Mucosa of rectum (tissue), 2 donors: ENCODE data around the gene ASRGL1.

Experiments
- H3K27ac ChIP-seq, 2 donors: one replicate each; pipeline ENCODE4 v1.7.0; 2013; ENCODE audit warnings: inconsistent platforms in 2 of 2, low read depth in 2 of 2, low read length in 2 of 2
- H3K27me3 ChIP-seq, 2 donors: one replicate each; pipeline ENCODE4 v1.7.0; 2013; ENCODE audit warnings: low read length in 2 of 2; ENCODE audit not compliant: control insufficient read depth in 2 of 2, insufficient read depth in 2 of 2
- H3K36me3 ChIP-seq, 2 donors: one replicate each; pipeline ENCODE4 v1.7.0; 2013; ENCODE audit warnings: low read length in 2 of 2; ENCODE audit not compliant: control insufficient read depth in 2 of 2, insufficient read depth in 2 of 2
- H3K4me1 ChIP-seq, 2 donors: one replicate each; pipeline ENCODE4 v1.7.0; 2013; ENCODE audit warnings: low read length in 2 of 2, mild to moderate bottlenecking in 1 of 2; ENCODE audit not compliant: control insufficient read depth in 2 of 2, insufficient read depth in 2 of 2
- H3K4me3 ChIP-seq, 2 donors: one replicate each; pipeline ENCODE4 v1.7.0; 2013; ENCODE audit warnings: low read length in 2 of 2
- H3K9ac ChIP-seq, 2 donors: one replicate each; pipeline ENCODE4 v1.7.0; 2013; ENCODE audit warnings: low read length in 2 of 2, low read depth in 1 of 2, mild to moderate bottlenecking in 1 of 2
- H3K9me3 ChIP-seq, 2 donors: one replicate each; pipeline ENCODE4 v1.7.0; 2013; ENCODE audit warnings: low read length in 2 of 2; ENCODE audit not compliant: control insufficient read depth in 2 of 2
- donor health status: healthy.
- donor health status: Normal muscosa, but diverticular disease.

Gene ASRGL1

GRCh38 chr11:62421996-62422395 lies 84.7 kb downstream of the ASRGL1 start:
- Histone ChIP-seq H3K9me3 (no peaks in the 10 kb centered on the region), H3K9ac (no peak overlapping the region), H3K4me3 (no peak overlapping the region)

GRCh38 chr11:62423012-62423411 lies 85.8 kb downstream of the ASRGL1 start:
- H3K4me3 ChIP-seq: no peak overlapping the region
- no peak overlapping the region for H3K9ac ChIP-seq
- H3K4me1 ChIP-seq: peaks cover 11 to 16% of the 10 kb centered on the region in 2 donors
- peaks cover 0 to 3% of the 10 kb centered on the region in 2 donors for H3K27me3 ChIP-seq
- H3K27ac ChIP-seq: no peak overlapping the region
- no peaks in the 10 kb centered on the region for H3K36me3 ChIP-seq
- H3K9me3 ChIP-seq: no peaks in the 10 kb centered on the region

More at GRCh38 chr11:62421996-62422395, 84.7 kb downstream of the ASRGL1 start:
- no peak overlapping the region for H3K27ac ChIP-seq
- peaks cover 11 to 16% of the 10 kb centered on the region in 2 donors for H3K4me1 ChIP-seq
- no peaks in the 10 kb centered on the region for H3K36me3 ChIP-seq
- H3K27me3 ChIP-seq: peaks cover 0 to 3% of the 10 kb centered on the region in 2 donors

GRCh38 chr11:62427630-62428233 lies 90.5 kb downstream of the ASRGL1 start:
- Histone ChIP-seq H3K4me3 (no peak overlapping the region), H3K27ac (peak overlapping the region in 1 of 2 donors; percentile 30), H3K27me3 (no peaks in the 10 kb centered on the region), H3K4me1 (peaks cover 12 to 13% of the 10 kb centered on the region in 2 donors), H3K36me3 (no peaks in the 10 kb centered on the region), H3K9ac (no peak overlapping the region), H3K9me3 (no peaks in the 10 kb centered on the region)

GRCh38 chr11:62428871-62429560 lies 91.8 kb downstream of the ASRGL1 start:
- no peak overlapping the region for H3K27ac ChIP-seq
- no peaks in the 10 kb centered on the region for H3K36me3 ChIP-seq
- H3K4me1 ChIP-seq: peaks cover 19 to 21% of the 10 kb centered on the region in 2 donors
- no peak overlapping the region for H3K4me3 ChIP-seq
- H3K9me3 ChIP-seq: no peaks in the 10 kb centered on the region
- no peaks in the 10 kb centered on the region for H3K27me3 ChIP-seq
- H3K9ac ChIP-seq: no peak overlapping the region

GRCh38 chr11:62430425-62430824 lies 93.2 kb downstream of the ASRGL1 start:
- Histone ChIP-seq H3K9me3 (no peaks in the 10 kb centered on the region), H3K4me3 (no peak overlapping the region), H3K27me3 (no peaks in the 10 kb centered on the region), H3K9ac (peak overlapping the region in 1 of 2 donors; percentile 11), H3K4me1 (peaks cover 19 to 25% of the 10 kb centered on the region in 2 donors), H3K36me3 (no peaks in the 10 kb centered on the region), H3K27ac (peak overlapping the region in 1 of 2 donors; percentile 46)

GRCh38 chr11:62431171-62431901 lies 94.1 kb downstream of the ASRGL1 start:
- no peaks in the 10 kb centered on the region for H3K9me3 ChIP-seq
- H3K4me3 ChIP-seq: no peak overlapping the region
- no peaks in the 10 kb centered on the region for H3K27me3 ChIP-seq
- H3K9ac ChIP-seq: no peak overlapping the region
- no peaks in the 10 kb centered on the region for H3K36me3 ChIP-seq
- peak overlapping the region in 1 of 2 donors; percentile 46 for H3K27ac ChIP-seq
- H3K4me1 ChIP-seq: peaks cover 23% of the 10 kb centered on the region in 2 donors

- H3K27me3 ChIP-seq: no peaks in the 10 kb centered on the region
- H3K27ac ChIP-seq: no peak overlapping the region
- H3K9ac ChIP-seq: no peak overlapping the region
- no peaks in the 10 kb centered on the region for H3K36me3 ChIP-seq
- H3K9me3 ChIP-seq: no peaks in the 10 kb centered on the region
- H3K4me1 ChIP-seq: peaks cover 16 to 22% of the 10 kb centered on the region in 2 donors
- no peak overlapping the region for H3K4me3 ChIP-seq
Measured at GRCh38 chr11:62432695-62433094, 95.4 kb downstream of the ASRGL1 start.

GRCh38 chr11:62433141-62433903 lies 96.1 kb downstream of the ASRGL1 start:
- Histone ChIP-seq H3K4me1 (peaks cover 16 to 22% of the 10 kb centered on the region in 2 donors), H3K27me3 (no peaks in the 10 kb centered on the region), H3K9ac (no peak overlapping the region), H3K4me3 (no peak overlapping the region), H3K9me3 (no peaks in the 10 kb centered on the region), H3K36me3 (no peaks in the 10 kb centered on the region), H3K27ac (peak overlapping the region; percentile 40 to 64)

GRCh38 chr11:62433904-62434276 lies 96.6 kb downstream of the ASRGL1 start:
- no peak overlapping the region for H3K4me3 ChIP-seq
- no peaks in the 10 kb centered on the region for H3K27me3 ChIP-seq
- H3K4me1 ChIP-seq: peaks cover 16 to 22% of the 10 kb centered on the region in 2 donors
- peak overlapping the region; percentile 45 to 64 for H3K27ac ChIP-seq
- H3K36me3 ChIP-seq: no peaks in the 10 kb centered on the region
- no peaks in the 10 kb centered on the region for H3K9me3 ChIP-seq
- no peak overlapping the region for H3K9ac ChIP-seq
